ENCODE measurements around the gene TRPV4. TPM values are rescaled to one million over a fixed set of nuclear protein-coding genes. Genes with fewer than 3 reads are reported as not detected.

The TRPV4 gene
- total and polyA plus RNA-seq, 10 of the 15 experiments (the other 5 are each of a cell fraction or from before 2014, with no cell fraction given) = not detected

DNA sequence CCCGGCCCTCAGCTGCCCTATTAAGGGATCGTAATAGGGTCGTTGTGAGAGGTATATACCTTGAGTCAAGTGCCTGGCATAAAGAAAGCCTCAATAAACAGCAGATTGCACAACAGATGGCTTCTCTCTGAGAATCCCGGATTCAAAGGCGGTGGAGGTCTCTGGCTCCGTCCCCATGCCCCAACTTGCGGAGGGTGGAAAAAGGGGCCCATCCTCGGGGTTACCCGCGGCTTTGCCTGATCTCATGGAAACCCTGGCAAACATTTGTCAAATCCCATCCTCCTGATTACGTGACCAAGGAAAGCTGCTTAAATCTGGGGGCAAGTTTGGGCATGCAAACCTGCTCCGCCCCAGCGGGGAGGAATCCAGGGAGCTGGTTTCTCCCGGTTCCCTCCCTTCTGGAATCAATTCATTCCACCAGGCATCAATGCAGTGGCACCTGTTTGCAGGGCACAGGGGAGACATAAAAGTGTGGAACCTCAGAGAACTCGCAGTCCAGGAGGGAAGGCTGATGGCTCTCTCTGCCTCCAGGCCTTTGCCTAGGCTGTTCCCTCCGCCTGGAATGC lies 12.3 kb downstream of the TRPV4 start:
- H3K36me3 ChIP-seq (ENCODE audit: control insufficient read depth in 2 of 2, insufficient read depth in 2 of 2, low read length in 1 of 2) = no peaks in the 10 kb centered on the region
- no peak for DNase-seq (ENCODE audit: low read depth, low spot score)
- ChIA-PET RAD21 (ENCODE audit: unreplicated experiment) (interaction anchor here (0.9 kb wide), 1 partner anchor 25 kb away, joined by 3 read pairs; no protein-coding TSS in a partner anchor), CTCF (no interaction called here), SMC1A (ENCODE audit: uncharacterized antibody, unreplicated experiment) (no interaction called here), POLR2A (no interaction called here)
- no peak for FAIRE-seq
- H3K9me3 ChIP-seq (replicated peaks; ENCODE audit: control insufficient read depth, insufficient read depth, low read length) = no peaks in the 10 kb centered on the region
- no peaks in the 10 kb centered on the region for H3K79me2 ChIP-seq (ENCODE audit: control insufficient read depth, insufficient read depth, low read length)
- ATAC-seq = no peak
- H3K4me3 ChIP-seq = no peak overlapping the region
- in situ Hi-C loops (cut with MboI) = no loop called here
- H2AFZ ChIP-seq (ENCODE audit: control insufficient read depth, low read depth, low read length) = no peak overlapping the region
- TF ChIP-seq YBX1 (IDR thresholded peaks at IDR 0.05) = no peak
- TF ChIP-seq, protein P1, sequence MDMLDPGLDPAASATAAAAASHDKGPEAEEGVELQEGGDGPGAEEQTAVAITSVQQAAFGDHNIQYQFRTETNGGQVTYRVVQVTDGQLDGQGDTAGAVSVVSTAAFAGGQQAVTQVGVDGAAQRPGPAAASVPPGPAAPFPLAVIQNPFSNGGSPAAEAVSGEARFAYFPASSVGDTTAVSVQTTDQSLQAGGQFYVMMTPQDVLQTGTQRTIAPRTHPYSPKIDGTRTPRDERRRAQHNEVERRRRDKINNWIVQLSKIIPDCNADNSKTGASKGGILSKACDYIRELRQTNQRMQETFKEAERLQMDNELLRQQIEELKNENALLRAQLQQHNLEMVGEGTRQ (IDR thresholded peaks at IDR 0.05; ENCODE audit: borderline replicate concordance, low read depth, low read length) = no peak
- TF ChIP-seq, protein P2, sequence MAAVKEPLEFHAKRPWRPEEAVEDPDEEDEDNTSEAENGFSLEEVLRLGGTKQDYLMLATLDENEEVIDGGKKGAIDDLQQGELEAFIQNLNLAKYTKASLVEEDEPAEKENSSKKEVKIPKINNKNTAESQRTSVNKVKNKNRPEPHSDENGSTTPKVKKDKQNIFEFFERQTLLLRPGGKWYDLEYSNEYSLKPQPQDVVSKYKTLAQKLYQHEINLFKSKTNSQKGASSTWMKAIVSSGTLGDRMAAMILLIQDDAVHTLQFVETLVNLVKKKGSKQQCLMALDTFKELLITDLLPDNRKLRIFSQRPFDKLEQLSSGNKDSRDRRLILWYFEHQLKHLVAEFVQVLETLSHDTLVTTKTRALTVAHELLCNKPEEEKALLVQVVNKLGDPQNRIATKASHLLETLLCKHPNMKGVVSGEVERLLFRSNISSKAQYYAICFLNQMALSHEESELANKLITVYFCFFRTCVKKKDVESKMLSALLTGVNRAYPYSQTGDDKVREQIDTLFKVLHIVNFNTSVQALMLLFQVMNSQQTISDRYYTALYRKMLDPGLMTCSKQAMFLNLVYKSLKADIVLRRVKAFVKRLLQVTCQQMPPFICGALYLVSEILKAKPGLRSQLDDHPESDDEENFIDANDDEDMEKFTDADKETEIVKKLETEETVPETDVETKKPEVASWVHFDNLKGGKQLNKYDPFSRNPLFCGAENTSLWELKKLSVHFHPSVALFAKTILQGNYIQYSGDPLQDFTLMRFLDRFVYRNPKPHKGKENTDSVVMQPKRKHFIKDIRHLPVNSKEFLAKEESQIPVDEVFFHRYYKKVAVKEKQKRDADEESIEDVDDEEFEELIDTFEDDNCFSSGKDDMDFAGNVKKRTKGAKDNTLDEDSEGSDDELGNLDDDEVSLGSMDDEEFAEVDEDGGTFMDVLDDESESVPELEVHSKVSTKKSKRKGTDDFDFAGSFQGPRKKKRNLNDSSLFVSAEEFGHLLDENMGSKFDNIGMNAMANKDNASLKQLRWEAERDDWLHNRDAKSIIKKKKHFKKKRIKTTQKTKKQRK (IDR thresholded peaks at IDR 0.05; ENCODE audit: low read depth, low read length) = no peak
- no peak for TF ChIP-seq JUND (IDR thresholded peaks at IDR 0.05; ENCODE audit: low read depth, low read length)
- no peak for TF ChIP-seq RB1 (IDR thresholded peaks at IDR 0.05; ENCODE audit: borderline replicate concordance)
- TF ChIP-seq MEF2B (IDR thresholded peaks at IDR 0.05; ENCODE audit: partially characterized antibody, poor library complexity, severe bottlenecking) = no peak
- no peak for TF ChIP-seq EED (IDR thresholded peaks at IDR 0.05; ENCODE audit: low read depth)
- no peak overlapping the region for H3K9ac ChIP-seq (ENCODE audit: control insufficient read depth, insufficient read depth, low read length)
- no peaks in the 10 kb centered on the region for H4K20me1 ChIP-seq (ENCODE audit: control insufficient read depth, insufficient read depth)
- BruUV-seq (replicated peaks) = no TSS peak
- H3K4me1 ChIP-seq (ENCODE audit: control insufficient read depth, insufficient read depth, low read length) = no peaks in the 10 kb centered on the region
- no peak overlapping the region for H3K4me2 ChIP-seq (ENCODE audit: control insufficient read depth, insufficient read depth)
- intact Hi-C loops (cut with micrococcal nuclease; ENCODE audit: unreplicated experiment) = no loop called here
- no peak overlapping the region for H3K27ac ChIP-seq (ENCODE audit: control insufficient read depth, insufficient read depth)
- 54% methylated on average over 16 of the region's 16 CpGs for WGBS (ENCODE audit: insufficient coverage, insufficient replicate concordance, low lambda C conversion rate, missing lambda C conversion rate)
- H3K27me3 ChIP-seq (replicated peaks in 1 of 2; ENCODE audit: control insufficient read depth in 2 of 2, insufficient read depth in 2 of 2, low read length in 1 of 2) = peaks cover 0 to 2% of the 10 kb centered on the region in 2 experiments; a peak in 1 of 4 replicates

Data from GM12878 (cell line).